MCF 10A (cell line): ENCODE data around the gene PTGIS. TPM values are rescaled to one million over a fixed set of nuclear protein-coding genes. Genes with fewer than 3 reads are reported as not detected.

ENCODE experiments used
- BruUV-seq: library from RNA; stranded (reverse); fragments of 400-500 nt; replicated peaks from 2 replicates; lab custom pipeline; 2021; lab: Mats Ljungman, UMichigan
- CTCF ChIA-PET: fragments of 300-600 bp; sonication (Branson Sonifier 250); formaldehyde crosslinking; extraction: SDS; loops from one replicate; lab custom pipeline; 2021; ENCODE audit warnings: antibody characterized with exemption, inconsistent platforms; lab: Yijun Ruan, JAX
- POLR2A ChIA-PET: fragments of 300-600, 350-650 bp; sonication (Branson Sonifier 250); formaldehyde crosslinking; extraction: SDS; loops from one replicate; lab custom pipeline; 2020; ENCODE audit warnings: antibody characterized with exemption, inconsistent platforms; lab: Yijun Ruan, JAX
- DNase-seq: peaks from one replicate; pipeline ENCODE4 v3.0.0-alpha.2; 2018; ENCODE audit not compliant: unreplicated experiment
- H3K27ac Mint-ChIP-seq: one replicate; pipeline ENCODE4 v1.8.0; 2022; ENCODE audit warnings: mild to moderate bottlenecking, low read depth, mixed read lengths; ENCODE audit not compliant: unreplicated experiment
- H3K27me3 Mint-ChIP-seq: one replicate; pipeline ENCODE4 v1.8.0; 2022; ENCODE audit warnings: mixed read lengths; ENCODE audit not compliant: insufficient read depth, unreplicated experiment
- H3K36me3 Mint-ChIP-seq: one replicate; pipeline ENCODE4 v1.8.0; 2022; ENCODE audit warnings: mild to moderate bottlenecking, moderate library complexity, mixed read lengths; ENCODE audit not compliant: insufficient read depth, unreplicated experiment
- H3K4me1 Mint-ChIP-seq: one replicate; pipeline ENCODE4 v1.8.0; 2022; ENCODE audit warnings: mixed read lengths; ENCODE audit not compliant: insufficient read depth, unreplicated experiment
- H3K4me3 Mint-ChIP-seq: one replicate; pipeline ENCODE4 v1.8.0; 2022; ENCODE audit warnings: mild to moderate bottlenecking, moderate library complexity, mixed read lengths; ENCODE audit not compliant: unreplicated experiment
- H3K9me3 Mint-ChIP-seq: one replicate; pipeline ENCODE4 v1.8.0; 2022; ENCODE audit warnings: mixed read lengths; ENCODE audit not compliant: unreplicated experiment
- CTCF ChIP-seq: fragments of 200-600 bp; IDR thresholded peaks from one replicate; pipeline ENCODE4 v1.8.0; 2022; ENCODE audit warnings: antibody characterized with exemption, mild to moderate bottlenecking; ENCODE audit not compliant: unreplicated experiment
- intact Hi-C: fragments of 100-400 bp; cut with micrococcal nuclease; formaldehyde crosslinking; loops from 2 replicates; pipeline ENCODE4 v1.14.1; 2022
- total RNA-seq: library from RNA; stranded (reverse); gene quantifications from 2 replicates; pipeline ENCODE4 v1.2.3, GENCODE V29; 2022

PTGIS gene
- total RNA-seq, 1 experiment from 2014 or later: not detected

- H3K4me3 Mint-ChIP-seq: no peak overlapping the region
- H3K4me1 Mint-ChIP-seq: no peaks in the 10 kb centered on the region
- BruUV-seq: no TSS peak
- TF ChIP-seq CTCF: no peak
- no peak for DNase-seq
- CTCF ChIA-PET: interaction anchor here (0.7 to 2.4 kb wide), 7 partner anchors 11 to 597 kb away, joined by 3 to 12 read pairs (median 4); no protein-coding TSS in a partner anchor
- no peak overlapping the region for H3K27ac Mint-ChIP-seq
- intact Hi-C loops: no loop called here
- no peaks in the 10 kb centered on the region for H3K9me3 Mint-ChIP-seq
- H3K27me3 Mint-ChIP-seq: no peaks in the 10 kb centered on the region
- POLR2A ChIA-PET: no interaction called here
- H3K36me3 Mint-ChIP-seq: no peaks in the 10 kb centered on the region
Measured at GRCh38 chr20:49519777-49520359, 48.1 kb downstream of the PTGIS start.

- no TSS peak for BruUV-seq
- ChIA-PET POLR2A (no interaction called here), CTCF (interaction anchor here (0.5 to 1.2 kb wide), 5 partner anchors 9 to 597 kb away, joined by 3 read pairs; no protein-coding TSS in a partner anchor)
- Mint-ChIP-seq H3K4me1 (no peaks in the 10 kb centered on the region), H3K27me3 (no peaks in the 10 kb centered on the region), H3K36me3 (no peaks in the 10 kb centered on the region), H3K9me3 (no peaks in the 10 kb centered on the region), H3K27ac (no peak overlapping the region), H3K4me3 (no peak overlapping the region)
- TF ChIP-seq CTCF: no peak
- no peak for DNase-seq
- intact Hi-C loops: no loop called here
Measured at GRCh38 chr20:49519212-49519712, 48.7 kb downstream of the PTGIS start.

GRCh38 chr20:49518576-49518975 lies 49.4 kb downstream of the PTGIS start:
- no peaks in the 10 kb centered on the region for H3K36me3 Mint-ChIP-seq
- intact Hi-C loops: no loop called here
- no peak for TF ChIP-seq CTCF
- H3K27me3 Mint-ChIP-seq: no peaks in the 10 kb centered on the region
- BruUV-seq: no TSS peak
- POLR2A ChIA-PET: no interaction called here
- no peak for DNase-seq
- H3K9me3 Mint-ChIP-seq: no peaks in the 10 kb centered on the region
- CTCF ChIA-PET: interaction anchor here (0.5 to 0.8 kb wide), 3 partner anchors 8 to 175 kb away, joined by 3 read pairs; no protein-coding TSS in a partner anchor
- no peaks in the 10 kb centered on the region for H3K4me1 Mint-ChIP-seq
- no peak overlapping the region for H3K4me3 Mint-ChIP-seq
- H3K27ac Mint-ChIP-seq: no peak overlapping the region

- POLR2A ChIA-PET: no interaction called here
Measured at GRCh38 chr20:49517805-49518100, 50.2 kb downstream of the PTGIS start.

More at GRCh38 chr20:49517805-49518100, 50.2 kb downstream of the PTGIS start:
- no TSS peak for BruUV-seq
- H3K36me3 Mint-ChIP-seq: no peaks in the 10 kb centered on the region
- DNase-seq: no peak
- no peak overlapping the region for H3K4me3 Mint-ChIP-seq
- intact Hi-C loops: no loop called here
- no peak for TF ChIP-seq CTCF
- H3K4me1 Mint-ChIP-seq: no peaks in the 10 kb centered on the region
- CTCF ChIA-PET: interaction anchor here (0.6 to 1.1 kb wide), 2 partner anchors 11 to 41 kb away, joined by 3 read pairs; no protein-coding TSS in a partner anchor
- no peak overlapping the region for H3K27ac Mint-ChIP-seq
- no peaks in the 10 kb centered on the region for H3K9me3 Mint-ChIP-seq
- no peaks in the 10 kb centered on the region for H3K27me3 Mint-ChIP-seq
